Measurements from ENCODE around the gene KSR2.
A peak's percentile ranks its signal among the peaks of the same experiment; 100 is the strongest.
"Not testable (repeated sequence)": the region's sequence is repeated elsewhere in the genome, so short reads cannot be mapped to it uniquely, and the experiment has no call there.

Gene KSR2

GRCh38 chr12:117809509-117809908 is 159.3 kb downstream of the KSR2 start:
- DNase-seq = peak; percentile 22

- DNase-seq = no peak
Measured at GRCh38 chr12:117807946-117808345, 160.8 kb downstream of the KSR2 start.

- DNase-seq = no peak
Measured at GRCh38 chr12:117807355-117807754, 161.4 kb downstream of the KSR2 start.

GRCh38 chr12:117805865-117806264 is 162.9 kb downstream of the KSR2 start:
- DNase-seq = peak; percentile 63

GRCh38 chr12:117803001-117803400 is 165.8 kb downstream of the KSR2 start:
- DNase-seq = no peak

DNA sequence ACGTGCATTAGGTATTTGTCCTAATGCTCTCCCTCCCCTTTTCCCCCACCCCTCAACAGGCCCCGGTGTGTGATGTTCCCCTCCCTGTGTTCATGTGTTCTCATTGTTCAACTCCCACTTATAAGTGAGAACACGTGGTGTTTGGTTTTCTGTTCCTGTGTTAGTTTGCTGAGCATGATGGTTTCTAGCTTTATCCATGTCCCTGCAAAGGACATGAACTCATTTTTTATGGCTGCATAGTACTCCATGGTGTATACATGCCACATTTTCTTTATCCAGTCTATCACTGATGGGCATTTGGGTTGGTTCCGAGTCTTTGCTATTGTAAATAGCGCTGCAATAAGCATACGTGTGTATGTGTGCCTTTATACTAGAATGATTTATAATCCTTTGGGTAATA is 168.1 kb downstream of the KSR2 start:
- DNase-seq = not testable (repeated sequence)

DNA sequence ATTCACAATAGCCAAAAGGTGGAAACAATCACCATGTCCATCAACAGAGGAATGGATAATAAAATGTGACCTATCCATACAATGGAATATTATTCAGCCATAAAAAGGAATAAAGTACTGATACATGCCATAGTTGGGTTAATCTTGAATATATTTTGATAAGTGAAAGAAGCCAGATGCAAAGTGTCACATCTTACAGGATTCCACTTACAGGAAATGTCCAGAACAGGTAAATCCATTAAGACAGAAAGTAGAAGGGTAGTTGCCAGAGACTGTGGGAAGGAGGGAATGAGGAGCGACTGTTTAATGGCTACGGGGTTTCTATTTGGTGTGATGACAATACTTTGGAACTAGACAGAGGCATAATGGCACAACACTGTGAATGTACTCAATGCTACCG is 171.6 kb downstream of the KSR2 start:
- DNase-seq = no peak

GRCh38 chr12:117792877-117793424 is 175.8 kb downstream of the KSR2 start:
- no peak for DNase-seq

- DNase-seq = no peak
Measured at GRCh38 chr12:117792471-117792870, 176.3 kb downstream of the KSR2 start.

- no peak for DNase-seq
Measured at GRCh38 chr12:117790948-117791347, 177.8 kb downstream of the KSR2 start.

DNA sequence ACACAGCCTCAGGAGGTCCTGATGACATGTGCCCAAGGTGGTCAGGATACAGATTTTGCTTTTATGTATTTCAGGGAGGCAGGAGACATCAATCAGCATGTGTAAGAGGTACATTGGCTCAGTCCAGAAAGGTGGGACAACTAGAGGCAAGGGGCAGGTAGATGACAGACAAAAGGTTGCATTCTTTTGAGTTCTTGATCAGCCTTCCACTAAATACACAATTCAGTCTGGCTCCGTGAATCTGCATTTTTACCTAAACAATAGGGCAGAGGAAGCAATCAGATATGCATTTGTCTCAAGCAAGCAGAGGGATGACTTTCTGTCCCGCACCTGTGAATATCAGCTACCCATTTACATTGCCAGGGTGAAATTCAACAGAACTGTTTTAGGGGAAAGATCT is 178.6 kb downstream of the KSR2 start:
- DNase-seq = no peak

GRCh38 chr12:117789195-117789912 is 179.4 kb downstream of the KSR2 start:
- no peak for DNase-seq

- DNase-seq = no peak
Measured at GRCh38 chr12:117778656-117779055, 190.1 kb downstream of the KSR2 start.

- DNase-seq = peak; percentile 11
Measured at GRCh38 chr12:117774941-117775775, 193.6 kb downstream of the KSR2 start.

- no peak for DNase-seq
Measured at GRCh38 chr12:117768860-117769259, 199.9 kb downstream of the KSR2 start.

DNA sequence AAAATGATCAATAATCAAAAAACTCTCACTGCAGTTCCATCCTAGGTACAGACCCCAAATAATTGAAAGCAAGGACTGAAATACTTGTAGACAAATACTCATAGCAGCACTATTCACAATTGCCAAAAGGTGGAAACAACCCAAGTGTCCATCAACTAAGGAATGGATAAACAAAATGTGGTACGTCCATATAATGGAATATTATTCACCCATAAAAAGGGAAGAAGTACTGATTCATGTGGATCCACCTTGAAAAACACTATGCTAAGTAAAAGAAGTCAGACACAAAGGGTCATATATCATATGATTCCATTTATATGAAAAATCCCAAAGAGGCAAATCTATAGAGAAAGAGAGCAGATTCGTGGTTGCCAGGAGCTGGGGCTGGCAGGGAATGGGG is 202.8 kb downstream of the KSR2 start:
- DNase-seq = no peak

DNA sequence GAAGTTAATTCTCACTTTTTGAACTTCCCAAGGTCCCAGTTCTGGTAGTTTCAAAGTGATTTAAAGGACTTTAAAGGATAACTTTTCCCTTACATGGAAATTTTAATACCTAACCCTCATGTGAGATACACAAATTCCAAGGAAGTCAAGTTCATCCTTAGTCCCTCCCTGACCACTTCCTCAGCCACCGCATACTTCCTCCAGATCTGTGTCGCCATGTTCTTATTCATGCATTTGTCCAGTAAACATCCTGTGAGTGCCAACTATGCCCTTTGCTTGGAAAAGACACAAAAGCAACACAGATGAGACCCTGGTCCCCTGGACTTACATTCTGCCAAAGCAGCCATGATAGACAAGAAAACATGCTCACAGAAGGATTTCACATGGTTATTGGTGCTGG is 206.6 kb downstream of the KSR2 start:
- no peak for DNase-seq

DNA sequence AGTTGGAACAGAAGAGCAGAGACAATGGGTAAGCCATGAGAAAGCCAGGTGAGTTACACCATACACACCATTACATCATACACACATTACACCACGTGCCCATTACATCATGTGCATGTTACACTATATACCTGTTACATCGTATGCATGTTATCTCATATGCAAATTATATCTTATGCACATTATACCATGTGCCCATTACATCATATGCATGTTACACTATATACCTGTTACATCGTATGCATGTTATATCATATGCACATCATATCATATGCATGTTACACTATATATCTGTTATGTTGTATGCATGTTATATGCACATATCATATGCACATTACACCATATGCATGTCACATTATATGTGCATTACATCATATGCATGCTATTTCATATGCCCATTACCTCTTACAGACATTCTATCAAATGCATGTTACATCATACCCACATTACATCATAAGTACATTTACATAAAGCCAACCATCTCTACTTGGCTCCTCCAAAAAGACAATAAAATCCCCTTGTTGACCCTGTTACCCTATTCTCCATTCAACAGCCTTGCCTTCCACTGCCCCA is 207.2 kb downstream of the KSR2 start:
- DNase-seq = no peak

DNA sequence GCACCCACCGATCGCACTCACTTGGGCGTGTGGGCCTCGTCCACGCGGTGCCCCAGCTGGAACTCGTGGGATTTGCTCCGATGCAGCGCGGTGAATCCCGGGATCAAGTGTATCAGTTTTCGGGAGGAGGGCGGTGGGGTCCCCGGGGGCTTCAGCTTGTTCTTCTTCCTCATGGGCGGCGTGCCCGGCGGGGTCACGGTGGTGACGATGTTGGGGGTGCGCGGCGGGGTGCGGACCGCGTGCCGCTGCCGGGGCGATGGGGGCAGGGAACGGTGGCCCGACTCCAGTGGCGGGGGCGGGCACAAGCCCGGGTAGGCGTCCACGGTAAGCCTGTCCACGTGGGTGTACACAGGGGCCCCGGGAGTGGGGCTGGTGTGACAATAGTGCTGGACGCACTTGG is 207.8 kb downstream of the KSR2 start:
- no peak for DNase-seq

DNA sequence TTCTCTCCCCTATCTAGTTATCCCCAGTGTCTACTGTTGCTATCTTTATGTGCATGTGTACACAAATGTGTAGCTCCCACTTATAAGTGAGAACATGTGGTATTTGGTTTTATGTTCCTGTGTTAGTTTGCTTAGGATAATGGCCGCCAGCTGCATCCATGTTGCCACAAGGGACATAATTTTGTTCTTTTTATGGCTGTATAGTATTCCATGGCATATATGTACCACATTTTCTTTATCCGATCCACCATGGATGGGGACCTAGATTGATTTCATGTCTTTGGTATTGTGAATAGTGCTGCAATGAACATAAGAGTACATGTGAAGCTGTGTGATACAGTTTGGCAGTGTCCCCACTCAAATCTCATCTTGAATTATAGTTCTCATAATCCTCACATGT is 218.1 kb downstream of the KSR2 start:
- no peak for DNase-seq

DNA sequence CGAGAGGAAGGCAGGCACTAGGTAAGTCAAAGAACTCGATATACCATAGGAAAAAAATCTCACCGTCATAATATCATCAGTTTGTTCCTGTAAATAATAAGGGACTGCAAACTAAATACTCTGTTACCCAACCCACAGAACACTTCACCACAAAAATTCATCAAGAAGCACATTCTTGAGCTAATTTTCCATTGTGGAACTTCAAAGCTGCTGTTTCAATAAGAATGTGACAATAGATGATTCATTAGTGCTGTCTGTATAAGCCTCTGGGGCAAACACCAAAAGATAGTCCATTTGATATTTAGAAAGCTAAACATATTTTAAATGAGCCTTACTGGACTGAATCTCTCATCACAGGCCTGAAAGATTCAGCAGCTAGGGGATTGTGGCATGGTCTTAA is 219.4 kb downstream of the KSR2 start:
- no peak for DNase-seq

GRCh38 chr12:117746358-117746757 is 222.4 kb downstream of the KSR2 start:
- not testable (repeated sequence) for DNase-seq

DNA sequence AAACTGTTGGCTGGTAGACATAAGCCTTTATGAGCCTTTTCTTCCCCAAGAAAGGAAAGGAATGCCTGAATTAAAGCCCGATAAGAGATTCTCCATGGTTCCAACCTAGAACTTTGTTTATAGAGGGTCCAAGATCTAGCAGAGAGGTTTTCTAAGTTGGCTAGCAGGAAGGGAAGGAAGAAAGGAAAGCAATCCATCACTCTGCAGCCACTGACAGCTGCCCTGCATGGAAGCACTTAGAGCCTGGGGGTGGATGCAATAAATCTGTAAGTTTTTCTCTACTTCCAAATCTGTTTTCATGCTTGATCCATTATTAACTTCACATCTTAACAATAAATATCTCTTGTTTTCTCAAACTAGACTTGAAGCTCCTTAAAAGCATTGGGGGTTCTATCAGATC is 224.4 kb downstream of the KSR2 start:
- no peak for DNase-seq

DNA sequence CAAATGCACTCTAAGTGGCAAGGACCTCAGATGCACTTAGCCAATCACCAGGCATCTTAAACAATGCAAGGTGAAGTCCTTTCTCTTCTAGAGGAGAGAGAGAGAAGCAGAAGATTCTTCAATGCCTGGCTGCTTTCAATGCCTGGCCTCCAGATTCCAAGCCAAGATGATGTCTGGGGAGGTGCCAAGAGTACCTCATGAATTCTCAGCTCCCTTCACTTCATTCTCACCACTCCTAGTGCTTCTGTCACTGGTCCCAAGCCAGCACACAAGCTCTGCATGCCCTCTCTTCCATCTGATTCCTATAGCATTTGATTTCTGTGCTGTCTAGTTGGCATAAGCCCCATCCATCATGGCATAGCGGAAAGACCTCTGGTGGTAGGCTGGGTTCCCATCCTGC is 225.0 kb downstream of the KSR2 start:
- no peak for DNase-seq
